Stimulated activated CD8-positive, alpha-beta memory T cell treated with anti-CD3 and anti-CD28 coated beads, Interleukin-12 subunit alpha, Interleukin-12 subunit beta, amount 100 ng/mL, for 24 hours (primary cell): ENCODE measurements around the gene ZFAND3.
"Not testable (repeated sequence)": the region's sequence is repeated elsewhere in the genome, so short reads cannot be mapped to it uniquely, and the experiment has no call there.

Source experiments
- DNase-seq: peaks from one replicate; pipeline ENCODE4 v3.0.0-alpha.2; 2020; ENCODE audit errors: extremely low read depth

The ZFAND3 gene

DNA sequence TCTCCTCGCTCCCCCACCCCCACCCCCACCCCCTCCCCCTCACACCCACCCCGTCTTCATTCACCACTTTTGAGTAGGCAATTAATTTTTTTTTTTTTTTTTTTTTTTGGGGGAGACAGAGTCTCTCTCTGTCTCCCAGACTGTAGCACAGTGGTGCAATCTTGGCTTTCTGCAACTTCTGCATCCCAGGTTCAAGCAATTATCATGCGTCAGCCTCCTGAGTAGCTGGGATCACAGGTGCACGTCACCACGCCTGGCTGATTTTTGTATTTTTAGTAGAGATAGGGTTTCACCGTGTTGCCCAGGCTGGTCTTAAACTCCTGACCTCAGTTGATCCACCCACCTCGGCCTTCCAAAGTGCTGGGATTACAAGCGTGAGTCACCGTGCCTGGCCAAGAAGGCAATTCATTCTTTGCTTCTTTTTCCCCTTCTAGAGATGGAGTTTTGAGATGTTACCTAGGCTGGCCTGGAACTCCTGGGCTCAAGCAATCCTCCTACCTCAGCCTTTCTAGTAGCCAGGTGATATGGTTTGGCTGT, 230.4 kb downstream of the ZFAND3 start:
- not testable (repeated sequence) for DNase-seq

GRCh38 chr6:38051819-38052434, 232.4 kb downstream of the ZFAND3 start:
- DNase-seq: no peak

- DNase-seq: no peak
Observed at GRCh38 chr6:38054527-38055202, 235.1 kb downstream of the ZFAND3 start.

DNA sequence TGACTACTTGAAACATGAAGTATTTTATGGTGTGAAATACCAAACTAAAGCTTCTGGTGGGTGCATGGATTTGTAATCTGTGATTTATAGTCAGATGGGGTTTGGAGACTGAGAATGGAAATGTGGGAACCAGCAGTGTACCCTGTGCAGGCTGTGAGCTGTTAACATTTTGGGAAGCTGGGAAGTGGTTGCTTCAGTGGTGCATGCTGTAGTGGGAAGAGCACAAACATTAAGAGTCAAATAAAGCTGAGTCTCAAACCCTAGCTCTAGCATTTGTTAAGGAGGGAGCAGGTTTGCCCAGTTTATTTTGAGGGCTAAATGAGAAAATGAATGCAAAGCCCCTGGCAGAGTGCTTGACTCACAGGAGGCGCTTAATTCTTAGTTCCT, 235.7 kb downstream of the ZFAND3 start:
- no peak for DNase-seq

DNA sequence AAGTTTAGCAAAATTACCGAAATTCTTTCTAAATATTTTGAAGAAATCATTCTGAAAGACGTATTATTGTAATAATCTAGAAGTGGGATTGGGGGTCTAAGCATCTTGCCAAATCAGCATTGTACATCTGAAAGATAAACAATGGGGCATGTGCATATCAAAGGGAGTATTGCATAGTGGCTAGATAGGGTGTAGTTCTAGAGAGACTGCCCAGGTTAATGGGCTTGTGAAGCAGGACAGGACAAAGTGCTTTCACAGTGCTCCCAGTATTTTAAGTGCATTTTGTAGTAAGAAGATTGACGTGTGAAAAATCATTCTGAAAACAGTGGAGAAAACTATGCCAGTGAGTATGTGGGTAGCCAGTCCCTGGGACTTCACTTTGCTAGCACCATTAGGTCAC, 236.8 kb downstream of the ZFAND3 start:
- DNase-seq: no peak

- DNase-seq: peak; percentile 30
Observed at GRCh38 chr6:38057994-38058393, 238.5 kb downstream of the ZFAND3 start.

DNA sequence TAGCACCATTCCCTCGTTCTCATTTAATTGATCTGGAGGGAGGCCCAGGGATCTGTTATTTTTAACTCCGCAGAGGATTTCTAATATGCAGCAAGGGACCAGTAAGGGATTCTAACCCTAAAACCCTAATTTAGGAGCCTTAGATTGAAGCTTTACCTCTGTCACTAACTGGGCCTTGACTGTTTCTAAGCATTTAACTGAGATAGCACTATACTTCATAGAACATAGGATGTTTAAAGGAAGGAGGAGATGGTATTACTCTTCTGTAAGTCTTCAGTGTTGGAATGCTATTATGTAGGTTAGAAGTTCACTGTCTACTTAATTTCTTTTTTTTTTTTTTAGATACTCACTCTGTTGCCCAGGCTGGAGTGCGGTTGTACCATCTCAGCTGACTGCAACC, 242.5 kb downstream of the ZFAND3 start:
- no peak for DNase-seq

DNA sequence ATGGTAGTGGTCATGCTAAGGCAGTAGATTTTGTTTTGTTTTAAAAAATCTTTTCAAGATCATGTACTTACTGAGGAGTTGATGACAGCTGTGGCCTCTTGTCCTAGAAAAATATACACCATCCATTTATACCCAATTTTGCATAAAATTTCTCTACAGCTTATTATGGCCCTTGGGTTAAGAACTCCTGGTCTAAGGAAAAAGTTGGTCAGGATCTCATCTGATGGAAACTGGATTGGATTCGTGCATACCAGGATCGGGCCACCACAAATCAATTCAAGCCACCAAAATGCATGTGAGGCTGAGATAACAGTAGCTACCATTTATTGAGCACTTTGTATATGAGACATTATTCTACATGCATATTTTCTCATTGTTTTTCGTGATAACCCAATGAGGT, 244.4 kb downstream of the ZFAND3 start:
- DNase-seq: no peak

GRCh38 chr6:38064431-38064830, 244.9 kb downstream of the ZFAND3 start:
- no peak for DNase-seq

- no peak for DNase-seq
Observed at GRCh38 chr6:38065734-38066305, 246.3 kb downstream of the ZFAND3 start.

DNA sequence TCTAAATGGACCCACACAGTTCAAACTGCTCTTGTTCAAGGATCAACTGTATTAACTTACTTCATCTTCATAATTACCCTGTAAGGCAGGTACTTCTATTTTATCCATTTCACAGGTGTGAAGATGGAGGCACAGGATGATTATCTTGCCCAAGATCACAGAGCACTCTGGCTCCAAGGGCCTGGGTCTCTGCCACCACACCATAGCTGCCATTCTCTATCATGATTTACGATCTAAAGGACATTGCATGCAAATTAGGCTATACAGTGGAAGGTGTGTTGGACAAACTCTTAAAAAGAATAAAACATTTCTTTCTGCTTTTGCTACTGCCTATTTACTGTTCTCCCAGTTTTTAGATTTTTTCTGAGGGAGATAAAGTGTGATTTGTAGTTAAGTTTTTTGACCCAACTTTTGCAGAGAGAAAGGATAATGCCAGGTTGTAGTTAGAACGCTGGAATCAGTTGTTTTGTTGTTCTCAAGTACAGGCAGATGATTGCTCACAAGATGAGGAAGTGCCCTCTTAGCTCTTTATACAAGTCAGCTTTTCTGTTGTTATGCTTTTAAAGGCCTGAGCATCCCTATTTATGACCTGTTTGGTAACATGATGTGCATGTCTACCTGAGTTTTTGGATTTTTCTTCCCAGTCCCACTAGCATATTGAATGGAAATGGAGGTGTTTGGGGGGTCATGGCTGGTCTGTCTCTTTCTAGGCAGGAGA, 247.9 kb downstream of the ZFAND3 start:
- no peak for DNase-seq

- DNase-seq: no peak
Observed at GRCh38 chr6:38068854-38069590, 249.5 kb downstream of the ZFAND3 start.

DNA sequence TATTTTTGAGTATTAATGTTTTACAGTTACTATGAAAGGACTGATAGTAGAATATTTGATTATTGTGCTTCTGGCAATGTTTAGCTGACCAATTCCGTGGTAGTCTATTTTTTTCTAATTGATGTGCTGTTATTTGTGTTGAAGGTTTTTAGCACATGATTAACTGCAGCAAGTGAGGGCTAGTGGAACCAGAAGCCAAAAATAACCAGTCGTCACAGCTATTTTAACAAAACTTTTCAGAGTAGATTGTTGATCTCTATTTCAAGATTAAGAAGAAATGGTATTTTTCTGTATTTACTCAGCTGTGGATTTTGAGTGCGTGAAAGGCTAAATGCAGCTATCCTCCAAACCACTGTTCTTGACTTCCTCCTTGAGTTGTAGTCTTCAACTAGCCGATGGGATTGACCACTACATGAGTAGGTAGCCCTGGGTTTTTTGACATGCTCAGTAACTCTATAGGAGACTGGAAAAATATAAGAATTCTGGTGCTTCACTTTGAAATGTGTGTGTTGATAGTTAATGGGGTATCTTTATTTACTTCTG, 258.0 kb downstream of the ZFAND3 start:
- DNase-seq: no peak

DNA sequence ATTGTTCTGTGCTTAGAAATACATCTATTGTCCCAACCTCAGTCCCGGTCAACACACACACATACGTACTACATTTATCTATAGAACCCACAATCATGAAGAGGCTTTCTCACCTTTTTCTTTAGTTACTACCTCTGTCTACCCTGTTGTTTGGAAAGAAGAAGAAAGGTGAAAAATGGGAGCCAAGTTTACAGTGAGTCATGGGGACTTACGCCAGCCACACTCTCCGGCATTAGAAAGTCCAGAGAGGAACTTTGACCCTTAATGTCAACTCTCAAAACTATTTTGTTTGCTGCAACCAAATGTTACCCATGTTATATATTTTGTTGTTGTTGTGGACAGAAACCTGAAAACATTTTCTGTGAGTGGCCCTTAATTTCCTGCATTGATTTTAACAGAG, 259.1 kb downstream of the ZFAND3 start:
- no peak for DNase-seq

DNA sequence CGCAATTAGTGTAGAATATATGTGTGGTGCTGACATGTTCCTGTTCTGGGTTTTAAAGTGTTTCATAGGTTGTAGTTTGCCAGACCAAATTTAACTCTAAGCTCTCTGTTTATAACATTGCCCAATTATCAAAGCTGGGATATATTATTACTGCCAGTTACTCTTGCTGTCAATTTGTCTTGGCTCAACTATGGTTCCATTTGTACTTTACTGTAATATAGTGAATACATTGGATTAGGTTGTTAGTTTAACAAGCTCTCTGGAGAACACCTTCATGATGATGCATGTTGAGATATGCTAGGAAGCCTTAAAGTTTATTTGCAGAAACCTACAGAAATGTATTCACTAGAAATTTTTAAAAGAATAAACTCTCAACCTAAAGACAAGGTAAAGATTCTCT, 259.6 kb downstream of the ZFAND3 start:
- DNase-seq: no peak

GRCh38 chr6:38079537-38079936, 260.0 kb downstream of the ZFAND3 start:
- DNase-seq: no peak

- no peak for DNase-seq
Observed at GRCh38 chr6:38080360-38080759, 260.8 kb downstream of the ZFAND3 start.

DNA sequence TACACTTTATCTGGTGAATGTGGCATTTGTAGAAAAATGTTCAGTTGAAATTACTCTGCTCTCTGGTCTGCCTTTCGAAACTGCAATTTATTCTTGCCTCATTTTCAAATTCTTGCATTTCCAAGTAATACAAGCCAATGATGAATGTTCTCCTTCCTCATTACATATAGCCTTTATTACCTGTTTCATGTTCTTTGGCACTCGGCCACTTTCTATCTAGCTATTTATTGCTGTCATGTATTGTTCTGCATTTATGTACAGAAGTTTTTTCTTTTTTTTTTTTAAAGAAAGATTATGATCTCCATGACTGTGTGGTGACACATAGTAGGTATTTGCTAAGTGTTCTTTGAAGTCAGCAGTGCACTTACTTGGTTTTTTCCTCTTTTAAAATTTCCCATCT, 261.4 kb downstream of the ZFAND3 start:
- no peak for DNase-seq

DNA sequence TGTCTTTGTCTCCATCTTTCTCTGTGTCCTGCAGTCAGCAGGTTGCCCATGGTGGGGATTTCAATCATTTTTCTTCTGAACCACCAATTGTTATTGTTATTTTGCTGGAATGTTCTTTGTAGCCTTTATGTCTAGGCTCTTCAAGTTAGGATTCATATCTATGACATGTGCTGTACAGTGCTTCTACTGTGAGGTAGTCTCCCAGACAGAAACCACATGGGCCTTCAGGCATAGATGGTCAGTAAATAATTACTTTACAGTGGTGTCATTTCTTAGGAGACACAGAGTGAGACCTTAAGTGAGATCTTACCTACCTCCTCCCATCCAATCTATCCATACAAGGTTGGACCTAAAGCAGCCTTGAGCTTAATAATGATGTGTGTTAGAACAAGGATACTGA, 265.5 kb downstream of the ZFAND3 start:
- DNase-seq: no peak

GRCh38 chr6:38086346-38086745, 266.8 kb downstream of the ZFAND3 start:
- DNase-seq: no peak

DNA sequence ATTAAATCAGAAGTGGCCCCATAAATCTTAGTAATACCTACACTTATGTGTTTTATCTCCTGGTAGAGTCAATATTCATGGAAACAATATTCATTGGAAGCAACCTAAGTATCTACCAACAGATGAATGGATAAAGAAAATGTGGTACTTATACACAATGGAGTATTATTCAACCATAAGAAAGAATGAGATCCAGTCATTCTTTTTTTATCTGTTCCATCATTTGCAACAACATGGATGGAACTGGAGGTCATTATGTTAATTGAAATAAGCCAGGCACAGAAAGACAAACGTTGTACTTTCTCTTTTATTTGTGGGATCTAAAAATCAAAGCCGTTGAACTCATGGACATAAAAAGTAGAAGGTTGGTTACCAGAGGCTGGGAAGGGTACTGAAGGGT, 268.5 kb downstream of the ZFAND3 start:
- DNase-seq: no peak

DNA sequence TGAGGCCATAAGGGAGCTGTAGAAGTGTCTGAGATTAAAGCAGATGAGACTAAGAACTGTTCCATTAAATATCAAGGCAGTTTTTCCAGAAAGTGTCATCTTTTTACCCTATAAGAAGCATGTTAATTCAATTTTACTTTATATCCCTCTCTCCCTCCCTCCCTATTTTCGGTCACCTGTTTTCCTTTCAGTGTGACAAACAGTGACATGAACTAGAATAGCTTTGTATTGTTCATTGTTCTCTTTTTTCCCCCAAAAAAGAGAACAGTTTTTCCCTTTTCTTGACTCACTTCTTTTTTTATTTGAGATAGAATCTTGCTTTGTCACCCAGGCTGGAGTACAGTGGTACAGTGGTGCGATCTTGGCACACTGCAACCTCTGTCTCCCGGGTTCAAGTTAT, 269.3 kb downstream of the ZFAND3 start:
- no peak for DNase-seq
